Smooth muscle cell of the brain vasculature (primary cell): Measurements from ENCODE around the gene C1orf159.

Experiments used
- DNase-seq: peaks from one replicate; pipeline ENCODE4 v3.0.0-alpha.2; 2012; ENCODE audit warnings: low read depth, low spot score

C1orf159 gene

GRCh38 chr1:1039145-1039910 is 76.6 kb downstream of the C1orf159 start:
- no peak for DNase-seq

GRCh38 chr1:1038694-1039093 is 77.2 kb downstream of the C1orf159 start:
- no peak for DNase-seq

GRCh38 chr1:1037366-1038327 is 78.2 kb downstream of the C1orf159 start:
- DNase-seq, result no peak

GRCh38 chr1:1035291-1035943 is 80.5 kb downstream of the C1orf159 start:
- no peak for DNase-seq

- no peak for DNase-seq
These were observed 81.5 kb downstream of the C1orf159 start for GRCh38 chr1:1034439-1034781.

GRCh38 chr1:1033731-1034438 is 82.0 kb downstream of the C1orf159 start:
- DNase-seq, result no peak

GRCh38 chr1:1033009-1033587 is 82.8 kb downstream of the C1orf159 start:
- no peak for DNase-seq

- DNase-seq, result no peak
These were observed 83.5 kb downstream of the C1orf159 start for GRCh38 chr1:1032424-1032823.
